Gastrocnemius medialis (tissue), 4 donors: ENCODE data around the gene ZNF80.

Experiments
- CTCF ChIP-seq, 5 experiments: fragments of 450-650 bp in 3 of 5; fragments of 200-600 bp in 2 of 5; sonication (generic) in 2 of 5; IDR thresholded peaks in 4 of 5; conservative IDR thresholded peaks in 1 of 5; 1 replicate in 4 of 5; 2 replicates in 1 of 5; pipeline ENCODE4 v1.5.1; 2016 to 2019; ENCODE audit warnings: antibody characterized with exemption in 5 of 5, mild to moderate bottlenecking in 3 of 5, moderate library complexity in 3 of 5
- POLR2A ChIP-seq, 2 donors: fragments of 450-650 bp; IDR thresholded peaks; one replicate each; pipeline ENCODE4 v1.6.1; 2017; ENCODE audit warnings: antibody characterized with exemption in 2 of 2, mild to moderate bottlenecking in 2 of 2, moderate library complexity in 2 of 2

GRCh38 chr3:114241262-114241661, 3.9 kb upstream of the ZNF80 start:
- TF ChIP-seq POLR2A (IDR thresholded peaks at IDR 0.05): no peak
- TF ChIP-seq CTCF (IDR thresholded peaks at IDR 0.05 in 4 of 5, conservative IDR thresholded peaks at IDR 0.05 in 1 of 5): no peak
